ENCODE data around the gene FBXW5. TPM values are rescaled to one million over a fixed set of nuclear protein-coding genes. Genes with fewer than 3 reads are reported as not detected.
A peak's percentile ranks its signal among the peaks of the same experiment; 100 is the strongest.

The FBXW5 gene
- total and polyA plus RNA-seq, 9 of the 15 experiments (the other 6 are each of a cell fraction or from before 2014, with no cell fraction given) = 0.21 to 128 (median 37.0) TPM

DNA sequence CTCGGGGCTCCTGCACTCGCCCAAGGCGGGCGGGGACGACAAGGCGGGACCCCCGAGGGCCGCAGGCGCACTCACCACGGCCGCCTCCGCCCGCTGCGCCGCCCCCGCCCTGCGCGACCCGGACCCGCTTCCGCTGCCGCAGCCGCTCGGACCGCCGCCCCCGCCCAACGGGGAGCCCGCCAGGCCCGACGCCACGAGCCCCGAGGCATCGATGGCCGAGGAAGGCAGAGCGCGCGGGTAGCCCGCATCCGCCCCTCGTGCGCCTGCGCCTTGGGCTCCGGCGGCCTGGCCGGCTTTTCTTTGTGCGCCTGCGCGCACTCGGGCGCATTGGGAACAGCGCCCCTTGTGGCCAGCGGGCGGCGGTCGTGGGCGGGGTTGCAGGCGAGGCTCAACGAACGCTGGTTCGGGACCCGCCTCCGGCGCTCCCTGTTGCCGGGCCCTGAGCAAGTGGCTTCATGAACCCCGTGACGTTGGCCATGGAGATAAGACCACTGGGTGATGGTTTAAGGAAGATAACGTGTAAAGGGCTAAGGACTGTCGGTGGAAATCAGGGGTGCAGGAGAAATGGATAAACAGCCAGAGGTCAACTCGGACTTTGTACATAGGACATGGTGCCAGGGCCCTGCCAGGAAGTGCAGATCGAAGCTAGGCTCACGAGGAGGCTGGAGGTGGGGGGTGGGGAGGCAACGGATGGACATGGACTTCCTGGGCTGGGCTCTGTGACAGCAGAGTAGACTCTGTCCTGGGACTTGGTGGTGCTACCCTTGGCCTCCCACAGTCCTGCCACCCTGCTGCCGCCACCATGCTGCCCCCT, at the start of gene FBXW5, which contains the start of gene C8G (continued):
- TF ChIP-seq, protein P1, sequence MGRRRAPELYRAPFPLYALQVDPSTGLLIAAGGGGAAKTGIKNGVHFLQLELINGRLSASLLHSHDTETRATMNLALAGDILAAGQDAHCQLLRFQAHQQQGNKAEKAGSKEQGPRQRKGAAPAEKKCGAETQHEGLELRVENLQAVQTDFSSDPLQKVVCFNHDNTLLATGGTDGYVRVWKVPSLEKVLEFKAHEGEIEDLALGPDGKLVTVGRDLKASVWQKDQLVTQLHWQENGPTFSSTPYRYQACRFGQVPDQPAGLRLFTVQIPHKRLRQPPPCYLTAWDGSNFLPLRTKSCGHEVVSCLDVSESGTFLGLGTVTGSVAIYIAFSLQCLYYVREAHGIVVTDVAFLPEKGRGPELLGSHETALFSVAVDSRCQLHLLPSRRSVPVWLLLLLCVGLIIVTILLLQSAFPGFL (CRISPR knock-in tag; IDR thresholded peaks at IDR 0.05) = no peak
- TF ChIP-seq SREBF1 (IDR thresholded peaks at IDR 0.05; ENCODE audit: borderline replicate concordance, low read depth, low read length) = 0 out of 2 replicates have a peak, but pooled peaks have one; percentile 17
- peak in 1 of 2 experiments; percentile 39; a peak in 1 of 4 replicates for TF ChIP-seq TRIM24 (IDR thresholded peaks at IDR 0.05)
- TF ChIP-seq, protein P2, sequence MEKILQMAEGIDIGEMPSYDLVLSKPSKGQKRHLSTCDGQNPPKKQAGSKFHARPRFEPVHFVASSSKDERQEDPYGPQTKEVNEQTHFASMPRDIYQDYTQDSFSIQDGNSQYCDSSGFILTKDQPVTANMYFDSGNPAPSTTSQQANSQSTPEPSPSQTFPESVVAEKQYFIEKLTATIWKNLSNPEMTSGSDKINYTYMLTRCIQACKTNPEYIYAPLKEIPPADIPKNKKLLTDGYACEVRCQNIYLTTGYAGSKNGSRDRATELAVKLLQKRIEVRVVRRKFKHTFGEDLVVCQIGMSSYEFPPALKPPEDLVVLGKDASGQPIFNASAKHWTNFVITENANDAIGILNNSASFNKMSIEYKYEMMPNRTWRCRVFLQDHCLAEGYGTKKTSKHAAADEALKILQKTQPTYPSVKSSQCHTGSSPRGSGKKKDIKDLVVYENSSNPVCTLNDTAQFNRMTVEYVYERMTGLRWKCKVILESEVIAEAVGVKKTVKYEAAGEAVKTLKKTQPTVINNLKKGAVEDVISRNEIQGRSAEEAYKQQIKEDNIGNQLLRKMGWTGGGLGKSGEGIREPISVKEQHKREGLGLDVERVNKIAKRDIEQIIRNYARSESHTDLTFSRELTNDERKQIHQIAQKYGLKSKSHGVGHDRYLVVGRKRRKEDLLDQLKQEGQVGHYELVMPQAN (IDR thresholded peaks at IDR 0.05; ENCODE audit: borderline replicate concordance) = peak; percentile 50; the same call in 1 of the 2 replicates
- TF ChIP-seq, protein P3, sequence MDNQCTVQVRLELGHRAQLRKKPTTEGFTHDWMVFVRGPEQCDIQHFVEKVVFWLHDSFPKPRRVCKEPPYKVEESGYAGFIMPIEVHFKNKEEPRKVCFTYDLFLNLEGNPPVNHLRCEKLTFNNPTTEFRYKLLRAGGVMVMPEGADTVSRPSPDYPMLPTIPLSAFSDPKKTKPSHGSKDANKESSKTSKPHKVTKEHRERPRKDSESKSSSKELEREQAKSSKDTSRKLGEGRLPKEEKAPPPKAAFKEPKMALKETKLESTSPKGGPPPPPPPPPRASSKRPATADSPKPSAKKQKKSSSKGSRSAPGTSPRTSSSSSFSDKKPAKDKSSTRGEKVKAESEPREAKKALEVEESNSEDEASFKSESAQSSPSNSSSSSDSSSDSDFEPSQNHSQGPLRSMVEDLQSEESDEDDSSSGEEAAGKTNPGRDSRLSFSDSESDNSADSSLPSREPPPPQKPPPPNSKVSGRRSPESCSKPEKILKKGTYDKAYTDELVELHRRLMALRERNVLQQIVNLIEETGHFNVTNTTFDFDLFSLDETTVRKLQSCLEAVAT (IDR thresholded peaks at IDR 0.05) = peak in 1 of 2 experiments; percentile 99; a peak in 2 of 4 replicates
- TF ChIP-seq MTF1 (CRISPR knock-in tag; IDR thresholded peaks at IDR 0.05; ENCODE audit: borderline replicate concordance) = no peak
- TF ChIP-seq, protein P4, sequence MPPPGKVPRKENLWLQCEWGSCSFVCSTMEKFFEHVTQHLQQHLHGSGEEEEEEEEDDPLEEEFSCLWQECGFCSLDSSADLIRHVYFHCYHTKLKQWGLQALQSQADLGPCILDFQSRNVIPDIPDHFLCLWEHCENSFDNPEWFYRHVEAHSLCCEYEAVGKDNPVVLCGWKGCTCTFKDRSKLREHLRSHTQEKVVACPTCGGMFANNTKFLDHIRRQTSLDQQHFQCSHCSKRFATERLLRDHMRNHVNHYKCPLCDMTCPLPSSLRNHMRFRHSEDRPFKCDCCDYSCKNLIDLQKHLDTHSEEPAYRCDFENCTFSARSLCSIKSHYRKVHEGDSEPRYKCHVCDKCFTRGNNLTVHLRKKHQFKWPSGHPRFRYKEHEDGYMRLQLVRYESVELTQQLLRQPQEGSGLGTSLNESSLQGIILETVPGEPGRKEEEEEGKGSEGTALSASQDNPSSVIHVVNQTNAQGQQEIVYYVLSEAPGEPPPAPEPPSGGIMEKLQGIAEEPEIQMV (tag; conservative IDR thresholded peaks at IDR 0.05; ENCODE audit: low read depth) = no peak
- TF ChIP-seq LEF1 (IDR thresholded peaks at IDR 0.05) = peak; percentile 75
- TF ChIP-seq YBX1 (IDR thresholded peaks at IDR 0.05) = no peak
- TF ChIP-seq MIER1 (IDR thresholded peaks at IDR 0.05; ENCODE audit: low read depth) = 0 out of 2 replicates have a peak, but pooled peaks have one; percentile 17
- no peak for TF ChIP-seq RBM25 (IDR thresholded peaks at IDR 0.05; ENCODE audit: low read depth, low read length, severe bottlenecking)
- peak; percentile 31 for TF ChIP-seq POLR2B (IDR thresholded peaks at IDR 0.05; ENCODE audit: low read depth, partially characterized antibody)
- TF ChIP-seq, protein P5, sequence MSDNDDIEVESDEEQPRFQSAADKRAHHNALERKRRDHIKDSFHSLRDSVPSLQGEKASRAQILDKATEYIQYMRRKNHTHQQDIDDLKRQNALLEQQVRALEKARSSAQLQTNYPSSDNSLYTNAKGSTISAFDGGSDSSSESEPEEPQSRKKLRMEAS (CRISPR knock-in tag; IDR thresholded peaks at IDR 0.05) = peak; percentile 24
- TF ChIP-seq MCM3 (IDR thresholded peaks at IDR 0.05) = no peak
- TF ChIP-seq, protein P6, sequence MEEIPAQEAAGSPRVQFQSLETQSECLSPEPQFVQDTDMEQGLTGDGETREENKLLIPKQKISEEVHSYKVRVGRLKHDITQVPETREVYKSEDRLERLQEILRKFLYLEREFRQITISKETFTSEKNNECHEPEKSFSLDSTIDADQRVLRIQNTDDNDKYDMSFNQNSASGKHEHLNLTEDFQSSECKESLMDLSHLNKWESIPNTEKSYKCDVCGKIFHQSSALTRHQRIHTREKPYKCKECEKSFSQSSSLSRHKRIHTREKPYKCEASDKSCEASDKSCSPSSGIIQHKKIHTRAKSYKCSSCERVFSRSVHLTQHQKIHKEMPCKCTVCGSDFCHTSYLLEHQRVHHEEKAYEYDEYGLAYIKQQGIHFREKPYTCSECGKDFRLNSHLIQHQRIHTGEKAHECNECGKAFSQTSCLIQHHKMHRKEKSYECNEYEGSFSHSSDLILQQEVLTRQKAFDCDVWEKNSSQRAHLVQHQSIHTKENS (CRISPR knock-in tag; IDR thresholded peaks at IDR 0.05) = no peak
- no peak for TF ChIP-seq IFI16 (CRISPR knock-in tag; IDR thresholded peaks at IDR 0.05)
- TF ChIP-seq, protein P7, sequence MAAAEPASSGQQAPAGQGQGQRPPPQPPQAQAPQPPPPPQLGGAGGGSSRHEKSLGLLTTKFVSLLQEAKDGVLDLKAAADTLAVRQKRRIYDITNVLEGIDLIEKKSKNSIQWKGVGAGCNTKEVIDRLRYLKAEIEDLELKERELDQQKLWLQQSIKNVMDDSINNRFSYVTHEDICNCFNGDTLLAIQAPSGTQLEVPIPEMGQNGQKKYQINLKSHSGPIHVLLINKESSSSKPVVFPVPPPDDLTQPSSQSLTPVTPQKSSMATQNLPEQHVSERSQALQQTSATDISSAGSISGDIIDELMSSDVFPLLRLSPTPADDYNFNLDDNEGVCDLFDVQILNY (CRISPR knock-in tag; IDR thresholded peaks at IDR 0.05) = no peak
- peak; percentile 74; the same call in 1 of the 2 replicates for TF ChIP-seq ELF4 (CRISPR knock-in tag; IDR thresholded peaks at IDR 0.05)
- TF ChIP-seq PCBP2 (IDR thresholded peaks at IDR 0.05; ENCODE audit: low read depth, low read length, poor library complexity, severe bottlenecking) = no peak

Measured in K562 (cell line).